ENCODE data around the gene TOX4. TPM values are rescaled to one million over a fixed set of nuclear protein-coding genes. Genes with fewer than 3 reads are reported as not detected.

The TOX4 gene
- total and polyA plus RNA-seq, 2 of the 4 experiments (the other 2 are of a cell fraction) = 26.7 to 56.6 TPM

DNA sequence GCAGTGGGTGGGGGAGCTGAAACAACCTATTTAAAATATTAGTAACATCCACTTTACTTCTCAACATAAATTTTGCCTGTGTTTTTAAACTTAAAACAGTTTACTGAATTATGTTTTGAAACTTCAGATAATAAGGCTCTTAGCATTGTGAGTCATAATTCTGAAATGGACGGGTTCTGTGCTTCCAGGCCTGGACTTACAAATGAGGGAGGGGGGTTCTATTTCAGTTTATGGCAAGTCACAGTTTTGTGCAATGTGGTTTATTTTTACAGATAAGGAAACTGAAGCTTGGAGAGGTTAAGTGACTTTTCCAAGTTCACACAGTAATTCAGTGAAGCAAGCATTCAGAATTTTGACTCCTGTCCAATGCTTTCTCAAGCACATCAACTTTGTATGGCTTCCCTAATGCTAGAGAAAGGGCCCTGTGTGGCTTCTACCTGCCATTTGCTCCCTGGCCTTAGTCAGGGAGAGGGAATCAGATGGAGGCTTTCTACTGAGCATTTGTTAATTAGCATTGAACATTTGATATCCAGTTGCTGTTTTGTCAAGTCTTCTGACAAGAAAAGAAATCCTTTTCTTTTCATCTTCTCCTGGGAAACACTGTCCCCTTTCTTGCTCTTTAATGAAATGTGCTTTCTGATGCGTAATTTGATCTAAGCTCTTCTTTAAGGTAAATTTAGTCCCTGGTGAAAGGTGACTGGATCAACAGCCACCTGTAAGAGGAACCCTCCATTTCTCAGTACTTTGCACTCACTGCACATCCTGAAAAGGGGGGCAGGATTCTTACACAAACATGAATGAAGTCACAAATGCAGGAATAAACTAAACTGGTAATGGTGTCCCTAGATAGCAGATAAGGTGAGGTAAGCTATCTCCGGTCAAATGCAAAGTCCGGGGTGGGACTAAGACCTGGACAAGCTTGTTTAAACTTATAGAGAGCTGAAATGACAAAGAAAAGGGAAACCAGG is 51.7 kb downstream of the TOX4 start:
- POLR2A ChIA-PET (ENCODE audit: unreplicated experiment) = interaction anchor here (0.6 kb wide), 1 partner anchor 33 kb away, joined by 4 read pairs; no protein-coding TSS in a partner anchor
- BruUV-seq (replicated peaks) = no TSS peak
- TF ChIP-seq, protein P1, sequence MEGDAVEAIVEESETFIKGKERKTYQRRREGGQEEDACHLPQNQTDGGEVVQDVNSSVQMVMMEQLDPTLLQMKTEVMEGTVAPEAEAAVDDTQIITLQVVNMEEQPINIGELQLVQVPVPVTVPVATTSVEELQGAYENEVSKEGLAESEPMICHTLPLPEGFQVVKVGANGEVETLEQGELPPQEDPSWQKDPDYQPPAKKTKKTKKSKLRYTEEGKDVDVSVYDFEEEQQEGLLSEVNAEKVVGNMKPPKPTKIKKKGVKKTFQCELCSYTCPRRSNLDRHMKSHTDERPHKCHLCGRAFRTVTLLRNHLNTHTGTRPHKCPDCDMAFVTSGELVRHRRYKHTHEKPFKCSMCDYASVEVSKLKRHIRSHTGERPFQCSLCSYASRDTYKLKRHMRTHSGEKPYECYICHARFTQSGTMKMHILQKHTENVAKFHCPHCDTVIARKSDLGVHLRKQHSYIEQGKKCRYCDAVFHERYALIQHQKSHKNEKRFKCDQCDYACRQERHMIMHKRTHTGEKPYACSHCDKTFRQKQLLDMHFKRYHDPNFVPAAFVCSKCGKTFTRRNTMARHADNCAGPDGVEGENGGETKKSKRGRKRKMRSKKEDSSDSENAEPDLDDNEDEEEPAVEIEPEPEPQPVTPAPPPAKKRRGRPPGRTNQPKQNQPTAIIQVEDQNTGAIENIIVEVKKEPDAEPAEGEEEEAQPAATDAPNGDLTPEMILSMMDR (conservative IDR thresholded peaks at IDR 0.05; ENCODE audit: low read depth, low read length) = no peak
- no peak for TF ChIP-seq CEBPB (IDR thresholded peaks at IDR 0.05; ENCODE audit: low read depth, low read length)
- TF ChIP-seq MAZ (IDR thresholded peaks at IDR 0.05; ENCODE audit: borderline replicate concordance, low read depth, low read length) = no peak
- no peak for TF ChIP-seq SMC3 (IDR thresholded peaks at IDR 0.05; ENCODE audit: low read depth, low read length)
- TF ChIP-seq, protein P2, sequence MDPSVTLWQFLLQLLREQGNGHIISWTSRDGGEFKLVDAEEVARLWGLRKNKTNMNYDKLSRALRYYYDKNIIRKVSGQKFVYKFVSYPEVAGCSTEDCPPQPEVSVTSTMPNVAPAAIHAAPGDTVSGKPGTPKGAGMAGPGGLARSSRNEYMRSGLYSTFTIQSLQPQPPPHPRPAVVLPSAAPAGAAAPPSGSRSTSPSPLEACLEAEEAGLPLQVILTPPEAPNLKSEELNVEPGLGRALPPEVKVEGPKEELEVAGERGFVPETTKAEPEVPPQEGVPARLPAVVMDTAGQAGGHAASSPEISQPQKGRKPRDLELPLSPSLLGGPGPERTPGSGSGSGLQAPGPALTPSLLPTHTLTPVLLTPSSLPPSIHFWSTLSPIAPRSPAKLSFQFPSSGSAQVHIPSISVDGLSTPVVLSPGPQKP (IDR thresholded peaks at IDR 0.05; ENCODE audit: borderline replicate concordance, low read depth, low read length) = no peak
- TF ChIP-seq RFX5 (IDR thresholded peaks at IDR 0.05; ENCODE audit: low read depth, low read length) = no peak
- TF ChIP-seq BHLHE40 (IDR thresholded peaks at IDR 0.05; ENCODE audit: low read depth, low read length) = no peak
- TF ChIP-seq, protein P3, sequence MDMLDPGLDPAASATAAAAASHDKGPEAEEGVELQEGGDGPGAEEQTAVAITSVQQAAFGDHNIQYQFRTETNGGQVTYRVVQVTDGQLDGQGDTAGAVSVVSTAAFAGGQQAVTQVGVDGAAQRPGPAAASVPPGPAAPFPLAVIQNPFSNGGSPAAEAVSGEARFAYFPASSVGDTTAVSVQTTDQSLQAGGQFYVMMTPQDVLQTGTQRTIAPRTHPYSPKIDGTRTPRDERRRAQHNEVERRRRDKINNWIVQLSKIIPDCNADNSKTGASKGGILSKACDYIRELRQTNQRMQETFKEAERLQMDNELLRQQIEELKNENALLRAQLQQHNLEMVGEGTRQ (IDR thresholded peaks at IDR 0.05; ENCODE audit: low read depth, low read length) = no peak
- no peak for TF ChIP-seq RCOR1 (IDR thresholded peaks at IDR 0.05; ENCODE audit: insufficient replicate concordance, low read length)
- no peak for TF ChIP-seq MXI1 (IDR thresholded peaks at IDR 0.05; ENCODE audit: borderline replicate concordance, low read depth, low read length)
- no peak for TF ChIP-seq CHD1 (IDR thresholded peaks at IDR 0.05; ENCODE audit: low read depth, low read length)
- no peak for TF ChIP-seq MAFK (IDR thresholded peaks at IDR 0.05; ENCODE audit: low read depth, low read length)
- no peak for TF ChIP-seq POLR2A (IDR thresholded peaks at IDR 0.05; ENCODE audit: low read depth, low read length)
- TF ChIP-seq FOS (IDR thresholded peaks at IDR 0.05; ENCODE audit: low read depth, low read length) = no peak

More for the DNA sequence above, 51.7 kb downstream of the TOX4 start:
- H3K23ac ChIP-seq (ENCODE audit: low read depth, low read length) = no peak overlapping the region
- H3K14ac ChIP-seq (replicated peaks; ENCODE audit: low read depth, low read length) = no peak overlapping the region
- intact Hi-C loops (cut with micrococcal nuclease) = no loop called here
- no peak overlapping the region for H3K56ac ChIP-seq (ENCODE audit: extremely low read depth, insufficient read depth, low read length)
- H2BK120ac ChIP-seq (ENCODE audit: low read depth, low read length) = no peak overlapping the region
- H3K4me2 ChIP-seq (ENCODE audit: low read depth, low read length) = no peak overlapping the region
- H2AK5ac ChIP-seq (ENCODE audit: low read depth, low read length) = no peak overlapping the region
- no peak overlapping the region for H4K91ac ChIP-seq (ENCODE audit: insufficient read depth, low read depth, low read length)
- H2AK9ac ChIP-seq (replicated peaks; ENCODE audit: low read depth, low read length, poor library complexity) = no peak overlapping the region
- no peak overlapping the region for H3K4ac ChIP-seq (ENCODE audit: low read depth, low read length)
- H3K27me3 ChIP-seq (ENCODE audit: control insufficient read depth, insufficient read depth, low read length) = peaks cover 11% of the 10 kb centered on the region
- CTCF ChIA-PET = interaction anchor here (0.9 kb wide), 1 partner anchor 10 kb away, joined by 3 read pairs; no protein-coding TSS in a partner anchor
- ATAC-seq (ENCODE audit: low read depth) = peak; percentile 8; the same call in 1 of the 2 replicates
- in situ Hi-C loops (cut with MboI; ENCODE audit: low sequenced_read_pairs) = no loop called here
- 53% methylated on average over 3 of the region's 4 CpGs; no CpG with 5 or more reads in 1 of the 2 experiments for WGBS, 2 experiments (ENCODE audit: extremely low coverage in 2 of 2, insufficient read length in 1 of 2)
- dilution Hi-C loops (cut with HindIII; ENCODE audit: low sequenced_read_pairs, unreplicated experiment) = no loop called here
- H3K4me1 ChIP-seq (ENCODE audit: control insufficient read depth, insufficient read depth, low read length) = peaks cover 2% of the 10 kb centered on the region
- DNase-seq = peak; percentile 52
- no peaks in the 10 kb centered on the region for H3K9me3 ChIP-seq (ENCODE audit: control insufficient read depth, insufficient read depth, low read length)
- no peak overlapping the region for H2BK20ac ChIP-seq (ENCODE audit: low read depth, low read length)
- H3K79me1 ChIP-seq (ENCODE audit: low read depth in 1 of 2, low read length in 2 of 2) = peaks cover 0 to 19% of the 10 kb centered on the region in 2 experiments; a peak in 2 of 4 replicates
- no peak overlapping the region for H3K18ac ChIP-seq (ENCODE audit: low read depth, low read length)
- no peaks in the 10 kb centered on the region for H4K20me1 ChIP-seq (ENCODE audit: insufficient read depth, low read length)
- no peak overlapping the region for H4K5ac ChIP-seq (ENCODE audit: low read depth, low read length)
- peaks cover 4% of the 10 kb centered on the region for H3K9me1 ChIP-seq (ENCODE audit: insufficient read depth, low read length)
- no peak overlapping the region for H4K8ac ChIP-seq (ENCODE audit: low read depth in 2 of 2, low read length in 2 of 2)
- H3K36me3 ChIP-seq (ENCODE audit: control insufficient read depth, insufficient read depth, low read length) = peaks cover 11% of the 10 kb centered on the region; the same call in 1 of the 2 replicates
- no peak overlapping the region for H3K9ac ChIP-seq (ENCODE audit: low read depth, low read length)
- no peak overlapping the region for H2BK15ac ChIP-seq (ENCODE audit: low read depth, low read length)
- H3K27ac ChIP-seq (ENCODE audit: insufficient read depth, low read length) = no peak overlapping the region
- H2AFZ ChIP-seq (replicated peaks; ENCODE audit: low read length, poor library complexity) = no peak overlapping the region
- no peak overlapping the region for H3K4me3 ChIP-seq (ENCODE audit: insufficient read depth, low read depth, low read length)
- H2BK5ac ChIP-seq (ENCODE audit: low read depth, low read length, poor library complexity, severe bottlenecking) = no peak overlapping the region

Data from IMR-90 (cell line).